HG03025 (cell line): ENCODE results near the gene ASB7.
A peak's percentile ranks its signal among the peaks of the same experiment; 100 is the strongest.

Source experiments
- ATAC-seq: cut with Tn5 transposase; IDR thresholded peaks from one replicate; pipeline ENCODE4 v1.9.1; 2021; ENCODE audit warnings: mild to moderate bottlenecking, moderate library complexity; ENCODE audit not compliant: unreplicated experiment, low FRiP score

Gene ASB7

DNA sequence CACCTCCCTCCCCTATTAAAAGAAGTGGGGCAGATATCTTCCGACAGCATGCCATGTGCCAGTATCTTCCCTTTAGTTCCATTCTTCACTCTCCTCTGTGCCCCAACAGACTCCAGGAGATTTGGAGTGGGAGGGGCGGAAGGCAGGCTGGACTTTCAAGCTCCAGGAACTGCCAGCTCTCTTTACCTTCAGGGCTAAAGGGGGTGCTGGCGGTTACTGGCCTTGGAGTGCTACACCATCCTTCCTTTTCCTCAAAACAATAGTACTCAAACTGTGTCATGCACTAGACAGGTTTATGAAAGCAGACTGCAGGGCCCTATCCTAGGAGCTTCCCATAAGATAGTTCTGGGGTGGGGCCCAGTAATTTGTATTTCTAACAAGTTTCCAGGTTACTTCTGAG lies 6.4 kb upstream of the ASB7 start:
- ATAC-seq, result no peak

DNA sequence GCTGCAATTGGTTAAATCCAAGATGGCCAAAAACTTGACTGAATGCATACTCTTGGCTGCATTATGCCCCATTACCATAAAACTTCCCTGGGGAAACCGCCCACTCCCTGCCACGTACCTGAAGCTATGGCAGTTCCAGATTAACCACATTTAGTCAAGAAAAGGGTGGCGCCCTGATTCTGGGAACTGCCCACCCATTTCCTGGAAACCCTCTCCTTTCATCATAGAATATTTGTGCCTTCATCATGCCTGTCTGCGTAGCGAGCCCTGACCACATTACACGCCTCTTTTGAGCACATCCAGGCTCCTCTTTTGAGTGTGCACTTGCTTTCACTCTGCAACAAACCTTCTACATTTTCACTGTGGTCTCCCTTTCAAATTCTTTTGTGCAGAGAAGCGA lies 5.6 kb upstream of the ASB7 start:
- peak; percentile 71 for ATAC-seq

DNA sequence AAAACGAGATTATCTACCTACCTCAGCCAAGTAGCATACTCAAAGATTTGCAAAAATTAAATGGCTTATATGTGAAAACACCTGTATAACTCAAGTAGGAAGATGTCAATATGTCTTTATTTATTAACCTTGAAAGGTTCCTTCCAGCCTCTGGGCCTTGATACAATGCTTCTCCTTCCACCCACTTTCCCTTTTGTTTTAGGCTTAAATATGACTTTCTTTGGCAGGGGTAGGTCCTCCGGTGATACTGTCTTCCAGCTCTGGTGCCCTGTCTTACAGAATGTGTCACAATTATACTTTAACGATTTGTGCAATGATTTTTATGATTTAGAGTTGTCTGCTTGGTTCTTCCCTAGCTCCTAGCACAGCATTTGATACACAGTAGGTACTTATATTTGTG lies 4.5 kb upstream of the ASB7 start:
- no peak for ATAC-seq

DNA sequence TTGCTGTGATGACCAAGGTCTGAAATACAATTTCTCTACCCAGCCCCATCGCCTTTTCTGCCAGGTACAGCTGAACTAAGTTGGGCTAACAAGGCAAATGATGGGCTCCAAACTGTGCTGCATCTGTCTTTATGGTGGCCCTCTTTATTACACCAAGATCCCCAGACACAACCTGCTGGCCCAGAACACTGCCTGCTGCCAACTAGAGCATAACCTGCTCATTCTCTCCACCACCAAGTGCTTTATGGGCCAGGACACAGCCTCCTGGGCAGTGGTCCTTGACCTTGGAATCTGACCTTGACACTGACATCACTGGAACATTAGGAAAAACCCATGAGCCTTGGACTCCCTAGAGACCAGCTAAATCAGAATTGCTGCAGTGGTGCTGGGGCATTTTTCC lies 3.7 kb upstream of the ASB7 start:
- no peak for ATAC-seq

DNA sequence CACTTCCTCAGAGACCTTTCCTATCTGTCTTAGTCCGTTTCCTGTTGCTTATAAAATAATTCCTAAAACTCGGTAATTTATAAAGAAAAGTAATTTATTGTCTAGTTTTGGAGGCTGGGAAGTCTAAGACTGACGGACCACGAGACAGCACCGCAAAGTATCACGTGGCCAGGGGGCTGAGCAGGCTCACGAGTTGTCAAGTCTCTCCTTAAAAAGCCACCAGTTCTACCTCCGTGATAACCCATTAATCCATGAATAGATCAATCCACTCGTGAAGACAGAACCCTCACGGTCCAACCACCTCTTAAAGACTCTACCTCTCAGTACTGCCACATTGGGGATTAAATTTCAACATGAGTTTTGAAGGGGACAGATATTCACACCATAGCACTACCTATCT lies 1.2 kb upstream of the ASB7 start:
- ATAC-seq, result no peak

DNA sequence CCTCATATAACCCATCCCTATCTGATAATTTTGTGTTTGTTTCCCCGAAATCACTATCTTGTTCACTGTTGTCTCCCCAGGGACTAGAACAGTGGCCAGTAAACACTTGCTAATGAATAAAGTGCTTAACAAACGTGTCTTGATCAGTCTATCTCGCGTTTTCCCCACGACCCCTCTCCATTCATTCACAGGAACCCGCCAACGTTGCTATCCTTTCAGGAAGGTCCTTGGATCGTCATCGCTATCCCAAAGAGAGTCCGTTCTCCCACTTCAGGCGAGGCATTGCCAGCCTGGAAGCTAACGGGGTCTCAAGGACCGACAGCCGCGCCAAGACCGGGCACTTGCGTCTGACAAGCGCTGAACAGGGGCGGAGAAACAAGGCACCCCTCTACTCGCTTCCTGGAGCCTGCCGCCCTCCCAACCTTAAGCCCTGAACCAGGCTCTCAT lies 749 bp upstream of the ASB7 start:
- peak; percentile 6 for ATAC-seq

DNA sequence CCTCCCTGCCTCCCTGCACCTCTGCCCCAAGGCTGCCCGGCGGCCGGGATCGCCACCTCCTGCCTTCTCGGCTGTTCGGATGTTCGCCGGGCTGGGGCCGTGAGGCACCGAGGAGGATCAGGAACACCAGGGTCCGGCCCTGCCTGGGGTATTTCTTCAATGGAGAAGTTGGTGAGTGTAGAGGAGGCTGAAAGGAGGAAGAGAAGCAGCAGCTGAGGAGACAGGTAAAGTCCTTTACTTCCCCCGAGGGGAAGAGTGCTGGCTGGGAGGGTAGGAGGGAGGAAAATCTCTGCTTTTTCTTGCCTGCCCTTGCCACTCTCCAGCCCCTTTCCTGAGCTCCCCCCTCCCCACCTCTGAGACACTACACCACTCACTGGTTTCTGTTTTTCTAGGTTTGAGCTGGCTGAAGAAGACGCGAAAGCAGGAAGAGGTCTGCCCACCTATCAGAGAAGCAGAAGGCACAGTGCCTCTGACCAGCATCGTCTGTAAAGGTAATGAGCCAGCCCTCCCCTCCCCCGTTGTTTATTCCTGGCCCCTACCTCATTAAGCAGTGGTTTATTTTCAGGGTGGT lies 519 bp downstream of the ASB7 start:
- ATAC-seq, result peak; percentile 38

DNA sequence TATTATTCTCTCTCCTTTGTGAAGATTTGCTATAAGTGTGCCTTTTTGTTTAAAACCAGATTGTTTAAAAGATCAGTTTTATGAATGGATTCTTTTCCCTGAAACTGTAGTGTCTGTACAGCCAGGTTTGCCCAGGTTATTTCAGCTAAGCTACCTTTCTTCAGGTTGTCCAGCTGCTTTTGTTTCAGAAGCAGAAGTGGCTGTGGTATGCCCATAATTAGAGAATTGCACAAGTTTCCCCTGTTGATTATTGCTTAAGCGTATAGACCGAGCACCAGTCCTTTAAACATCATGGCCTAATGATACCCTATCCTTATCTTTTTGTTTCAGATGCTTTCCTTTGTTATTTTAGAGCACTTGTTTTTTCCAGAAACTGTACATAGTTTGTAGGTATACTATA lies 10.2 kb downstream of the ASB7 start:
- ATAC-seq, result no peak

DNA sequence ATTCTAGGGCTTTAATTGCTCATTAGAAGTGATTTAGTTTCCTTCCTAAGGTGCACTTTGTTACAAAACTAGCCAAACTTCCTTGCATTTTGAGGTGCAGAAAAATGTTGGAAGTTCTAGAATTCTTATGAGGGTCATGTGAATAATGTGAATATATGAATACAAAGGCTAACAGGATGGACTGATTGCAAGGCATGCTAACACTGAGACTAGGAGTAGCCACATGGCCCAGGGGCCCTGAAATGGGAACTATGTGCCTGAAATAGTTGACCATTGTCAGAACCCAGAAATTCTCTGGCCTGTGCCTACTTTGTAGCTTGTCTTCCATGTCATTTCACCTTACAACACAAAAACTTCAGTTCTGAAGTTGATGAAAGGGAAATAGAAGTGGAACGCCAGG lies 10.8 kb downstream of the ASB7 start:
- no peak for ATAC-seq

DNA sequence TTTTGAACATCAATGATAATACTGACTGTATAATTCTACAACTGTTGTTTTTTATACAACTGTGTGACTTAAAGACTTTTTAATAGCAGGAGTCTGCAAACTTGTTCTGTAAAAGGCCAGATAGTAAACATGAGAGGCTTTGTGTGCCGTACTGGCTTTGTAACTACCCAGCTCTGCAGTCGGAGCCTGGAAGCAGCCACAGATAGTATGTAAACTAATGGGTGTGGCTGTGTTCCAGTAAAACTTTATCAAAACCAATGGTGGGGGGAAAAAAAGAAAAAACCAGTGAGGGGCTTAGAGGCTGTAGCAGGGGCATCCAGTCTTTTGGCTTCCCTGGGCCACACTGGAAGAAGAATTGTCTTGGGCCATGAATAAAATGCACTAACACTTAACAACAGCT lies 11.9 kb downstream of the ASB7 start:
- ATAC-seq, result no peak

DNA sequence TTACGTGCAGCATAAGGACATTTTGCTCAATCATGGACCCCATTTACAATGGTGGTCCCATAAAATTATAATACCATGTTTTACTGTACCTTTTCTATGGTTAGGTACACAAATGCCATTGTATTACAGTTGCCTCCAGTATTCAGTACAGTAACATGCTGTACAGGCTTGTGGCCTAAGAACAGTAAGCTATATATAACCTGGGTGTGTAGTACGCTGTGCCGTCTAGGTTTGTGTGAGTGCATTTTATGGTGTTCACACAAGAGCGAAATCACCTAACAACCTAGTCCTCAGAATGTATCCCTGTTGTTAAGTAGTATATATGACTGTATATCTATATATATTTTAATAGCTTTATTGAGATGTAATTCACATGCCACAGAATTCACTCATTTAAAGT lies 12.5 kb downstream of the ASB7 start:
- no peak for ATAC-seq

DNA sequence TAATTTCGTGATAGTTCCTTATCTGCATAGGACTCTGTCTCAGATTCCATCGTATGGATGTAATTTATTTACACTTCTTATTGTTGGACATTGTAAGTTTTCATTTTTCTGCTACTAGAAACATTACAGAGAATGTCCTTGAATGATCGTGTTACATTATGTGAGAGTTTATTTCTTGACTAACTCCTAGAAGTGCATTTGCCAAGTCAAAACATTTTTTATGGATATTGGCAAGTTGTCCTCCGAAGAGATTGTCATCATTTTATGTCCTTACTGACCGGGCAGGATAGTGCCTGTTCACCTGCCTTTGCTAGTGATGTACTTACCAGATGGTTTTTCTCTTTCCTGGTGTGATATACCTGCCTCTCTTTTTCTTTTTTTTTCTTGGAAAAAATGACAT lies 13.4 kb downstream of the ASB7 start:
- ATAC-seq, result no peak

DNA sequence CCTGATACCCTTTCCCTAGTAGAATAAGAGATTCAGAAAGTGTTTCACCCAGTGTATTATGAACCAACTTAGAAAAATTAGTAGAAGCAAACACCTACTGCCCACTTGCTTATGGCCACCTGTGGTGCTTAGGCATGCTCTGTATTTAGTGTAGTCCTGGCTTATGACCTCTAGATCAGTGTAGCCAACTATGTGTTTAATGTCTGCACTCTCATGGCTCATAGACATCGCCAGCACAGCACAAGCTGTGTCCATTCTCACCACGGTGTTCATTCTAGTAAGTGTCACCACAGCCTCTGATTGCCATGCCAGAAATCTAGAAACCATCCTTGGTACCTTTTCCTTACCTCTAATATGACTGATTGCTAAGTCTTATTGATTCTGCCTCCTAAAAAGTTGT lies 14.3 kb downstream of the ASB7 start:
- no peak for ATAC-seq

DNA sequence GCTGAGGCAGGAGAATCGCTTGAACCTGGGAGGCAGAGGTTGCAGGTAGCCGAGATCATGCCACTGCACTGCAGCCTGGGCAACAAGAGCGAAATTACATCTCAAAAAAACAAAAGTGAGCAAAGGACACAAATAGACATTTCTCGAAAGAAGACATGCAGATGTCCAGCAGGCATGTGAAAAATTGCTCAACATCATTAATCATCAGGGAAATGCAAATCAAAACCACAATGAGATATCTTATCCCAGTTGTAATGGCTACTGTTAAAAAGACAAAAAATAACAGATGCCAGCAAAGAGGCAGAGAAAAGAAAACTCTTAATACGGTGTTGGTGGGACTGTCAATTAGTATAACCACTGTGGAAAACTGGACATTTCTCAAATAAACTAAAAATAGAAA lies 20.9 kb downstream of the ASB7 start:
- no peak for ATAC-seq

DNA sequence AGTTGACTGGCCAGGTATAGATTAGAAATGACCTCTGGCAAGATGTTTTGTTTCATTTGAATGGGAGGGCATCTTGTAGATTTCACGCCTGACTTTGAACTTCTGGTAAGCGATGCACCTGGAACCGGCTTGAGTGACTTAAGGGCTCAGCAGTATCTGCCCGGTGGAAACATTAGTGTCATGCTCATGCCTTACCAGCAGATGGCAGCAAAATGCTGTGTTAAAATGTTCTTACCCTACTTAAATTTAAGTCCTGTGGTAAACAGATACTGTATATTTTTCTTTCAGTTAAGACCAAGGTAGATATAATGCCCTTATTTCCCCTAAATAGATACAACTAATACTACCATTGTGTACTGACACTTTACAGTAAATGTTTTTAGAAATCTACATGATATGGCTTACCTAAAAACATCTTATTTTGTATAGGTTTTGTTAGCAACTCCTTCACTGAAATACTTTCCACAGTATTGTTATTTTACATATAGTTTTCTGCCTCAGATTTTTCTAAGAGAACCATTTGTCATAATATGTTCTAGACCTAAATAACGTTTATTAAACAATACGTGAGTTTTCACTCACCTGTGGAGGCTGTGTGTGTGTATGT lies 25.5 kb downstream of the ASB7 start:
- ATAC-seq, result peak; percentile 66

DNA sequence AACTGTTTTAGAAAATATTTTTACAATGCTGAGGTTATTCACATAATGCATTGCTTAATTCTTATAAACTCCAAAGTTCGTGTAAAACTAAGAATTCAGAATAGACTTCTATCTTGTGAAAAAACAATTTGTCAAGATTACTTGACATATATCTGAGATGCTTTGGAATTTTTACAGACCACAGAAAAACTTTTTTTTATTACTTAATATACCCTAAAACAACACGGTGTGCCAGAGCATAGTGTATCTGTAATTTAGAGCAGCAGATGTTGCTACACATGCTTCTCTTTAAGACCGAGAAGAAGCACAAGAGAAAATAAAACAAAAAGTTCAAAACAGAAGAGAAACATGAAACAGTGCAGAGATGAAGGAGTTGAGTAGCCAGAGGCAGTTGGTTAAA lies 26.4 kb downstream of the ASB7 start:
- ATAC-seq, result no peak

DNA sequence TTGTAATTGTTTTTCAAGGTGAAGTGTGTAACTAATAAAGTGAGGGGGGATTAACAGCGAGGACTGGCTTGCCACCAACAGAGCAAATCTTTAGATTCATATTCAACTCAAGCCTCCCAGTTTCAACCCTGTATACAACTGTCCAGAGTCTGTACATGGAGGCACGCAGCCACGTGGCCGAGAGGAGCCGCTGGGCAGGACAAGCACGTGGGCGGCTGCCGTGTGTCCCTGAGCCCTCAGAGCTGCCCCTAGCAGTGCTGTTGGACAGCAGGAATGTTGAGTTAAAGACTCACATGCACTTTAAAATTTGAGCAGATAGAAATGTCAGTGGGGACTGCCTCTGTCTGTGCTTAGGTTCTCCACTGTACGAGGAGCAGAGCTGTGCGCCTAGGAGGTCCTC lies 29.4 kb downstream of the ASB7 start:
- ATAC-seq, result no peak

DNA sequence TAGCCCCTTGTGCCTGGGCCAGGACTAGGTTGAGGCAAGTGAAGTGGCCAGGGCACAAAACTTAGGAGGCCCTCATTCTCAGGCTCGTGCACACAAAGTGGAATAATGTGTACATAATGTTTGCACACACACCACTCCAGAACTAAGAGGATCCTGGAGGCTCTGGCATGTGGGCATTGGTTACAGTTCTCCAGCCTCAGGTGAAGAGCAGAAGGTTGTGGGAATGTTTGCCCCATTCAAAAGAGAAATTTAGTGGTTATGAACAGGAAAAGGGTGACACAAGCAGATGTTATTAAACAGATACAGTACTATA lies 31.3 kb downstream of the ASB7 start:
- ATAC-seq, result no peak

DNA sequence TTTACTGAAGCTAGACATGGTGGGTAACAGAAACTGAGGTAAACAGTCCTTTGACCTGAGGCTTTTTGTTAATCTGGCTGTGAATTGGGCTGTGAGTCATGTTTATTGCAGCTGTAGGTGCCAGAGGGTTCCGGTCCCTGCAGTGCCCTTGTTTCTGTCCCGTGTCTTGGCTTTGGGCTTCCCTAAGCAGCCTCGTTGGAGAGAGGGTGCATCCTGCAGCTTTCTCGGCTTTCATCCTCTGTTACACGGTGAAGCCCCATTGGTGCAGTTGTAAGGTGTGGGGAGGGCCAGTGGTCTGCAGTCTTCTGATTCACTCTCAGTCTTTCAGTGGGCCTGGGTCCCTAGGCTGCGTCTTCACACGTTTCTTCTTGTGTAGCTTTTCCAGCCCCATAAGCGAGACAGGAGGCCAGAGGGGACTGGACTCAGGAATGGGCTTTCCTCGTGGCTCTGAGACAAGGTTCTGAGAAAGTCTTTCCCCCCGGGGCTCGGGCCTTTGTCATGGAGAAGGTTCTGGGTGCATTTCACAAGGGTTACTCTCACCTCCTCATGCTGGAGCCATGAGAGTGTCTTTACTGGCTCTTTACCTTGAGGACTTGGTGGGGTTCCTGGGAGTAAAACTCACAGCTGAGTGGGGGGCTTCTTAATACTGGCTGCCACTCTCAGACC lies 33.1 kb downstream of the ASB7 start:
- ATAC-seq, result no peak

DNA sequence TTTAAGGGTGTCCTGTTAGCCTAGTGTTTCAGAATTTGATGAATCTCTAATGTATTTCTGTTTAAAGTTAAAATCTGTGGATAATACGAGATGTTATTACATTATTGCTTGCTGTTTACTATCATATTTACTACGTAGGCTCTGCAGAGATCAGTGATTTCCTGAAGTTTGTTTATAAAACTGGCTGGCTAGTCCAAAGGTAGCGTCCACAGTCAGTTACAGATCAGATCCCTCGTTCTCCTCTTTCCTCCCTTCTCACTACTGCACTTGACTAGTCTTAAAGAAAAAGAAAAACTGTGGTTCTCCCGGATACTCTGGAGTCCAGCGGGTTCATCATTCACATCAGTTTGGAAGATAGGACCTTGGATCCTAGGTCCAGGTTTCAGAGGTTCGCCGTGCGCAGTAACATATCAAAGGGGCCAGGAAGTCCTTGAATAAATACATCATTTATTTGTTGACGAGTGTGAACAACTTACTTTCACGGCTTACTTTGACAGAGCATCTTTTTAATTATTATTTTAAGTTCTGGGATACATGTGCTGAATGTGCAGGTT lies 35.9 kb downstream of the ASB7 start:
- no peak for ATAC-seq

DNA sequence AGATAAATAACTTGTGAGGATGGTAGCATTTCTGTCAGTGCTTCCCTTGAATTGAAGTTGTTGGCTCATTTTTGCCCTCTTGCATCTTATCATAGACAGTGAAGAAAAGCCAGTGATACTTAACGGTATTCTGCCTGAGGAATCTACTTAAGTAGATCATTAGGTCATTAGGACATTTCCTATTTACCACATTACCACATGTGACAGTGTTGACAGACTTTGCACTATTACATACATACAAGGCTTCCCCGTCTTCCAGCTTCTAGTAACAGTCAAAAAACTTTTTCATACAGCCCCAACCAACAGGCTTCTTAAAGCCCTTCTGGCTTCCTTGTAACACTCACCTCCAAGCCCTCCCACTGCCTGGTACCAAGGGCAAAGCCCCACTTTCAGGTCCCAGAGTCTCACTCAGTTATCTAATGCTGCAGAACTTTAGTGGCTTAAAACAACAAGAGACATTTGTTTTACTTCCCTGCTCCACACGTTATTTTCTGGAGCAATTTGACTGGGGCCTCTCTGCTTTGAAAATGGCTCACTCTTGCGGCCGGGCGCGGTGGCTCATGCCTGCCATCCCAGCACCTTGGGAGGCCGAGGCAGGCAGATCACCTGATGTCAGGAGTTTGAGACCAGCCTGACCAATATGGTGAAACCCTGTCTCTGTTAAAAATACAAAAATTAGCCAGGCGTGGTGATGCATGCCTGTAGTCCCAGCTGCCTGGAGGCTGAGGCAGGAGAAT lies 40.0 kb downstream of the ASB7 start:
- ATAC-seq, result no peak

DNA sequence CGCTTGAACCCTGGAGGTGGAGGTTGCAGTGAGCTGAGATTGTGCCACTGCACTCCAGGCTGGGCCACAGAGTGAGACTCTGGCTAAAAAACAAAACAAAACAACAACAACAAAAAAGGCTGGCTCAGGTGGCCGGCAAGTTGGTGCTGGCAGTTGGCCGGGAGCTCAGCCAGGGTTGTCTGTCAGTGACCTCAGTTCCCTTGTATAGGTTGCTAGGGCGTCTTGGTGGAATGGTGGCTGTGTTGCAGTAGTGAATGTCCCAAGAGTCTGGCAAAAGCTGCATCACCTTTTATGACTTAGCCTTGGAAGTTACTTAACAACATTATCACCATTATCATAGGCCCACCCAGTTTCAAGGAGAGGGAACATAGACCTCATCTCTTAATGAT lies 40.6 kb downstream of the ASB7 start:
- ATAC-seq, result no peak
